ENCODE results near the gene SLC43A1.

SLC43A1 gene

DNA sequence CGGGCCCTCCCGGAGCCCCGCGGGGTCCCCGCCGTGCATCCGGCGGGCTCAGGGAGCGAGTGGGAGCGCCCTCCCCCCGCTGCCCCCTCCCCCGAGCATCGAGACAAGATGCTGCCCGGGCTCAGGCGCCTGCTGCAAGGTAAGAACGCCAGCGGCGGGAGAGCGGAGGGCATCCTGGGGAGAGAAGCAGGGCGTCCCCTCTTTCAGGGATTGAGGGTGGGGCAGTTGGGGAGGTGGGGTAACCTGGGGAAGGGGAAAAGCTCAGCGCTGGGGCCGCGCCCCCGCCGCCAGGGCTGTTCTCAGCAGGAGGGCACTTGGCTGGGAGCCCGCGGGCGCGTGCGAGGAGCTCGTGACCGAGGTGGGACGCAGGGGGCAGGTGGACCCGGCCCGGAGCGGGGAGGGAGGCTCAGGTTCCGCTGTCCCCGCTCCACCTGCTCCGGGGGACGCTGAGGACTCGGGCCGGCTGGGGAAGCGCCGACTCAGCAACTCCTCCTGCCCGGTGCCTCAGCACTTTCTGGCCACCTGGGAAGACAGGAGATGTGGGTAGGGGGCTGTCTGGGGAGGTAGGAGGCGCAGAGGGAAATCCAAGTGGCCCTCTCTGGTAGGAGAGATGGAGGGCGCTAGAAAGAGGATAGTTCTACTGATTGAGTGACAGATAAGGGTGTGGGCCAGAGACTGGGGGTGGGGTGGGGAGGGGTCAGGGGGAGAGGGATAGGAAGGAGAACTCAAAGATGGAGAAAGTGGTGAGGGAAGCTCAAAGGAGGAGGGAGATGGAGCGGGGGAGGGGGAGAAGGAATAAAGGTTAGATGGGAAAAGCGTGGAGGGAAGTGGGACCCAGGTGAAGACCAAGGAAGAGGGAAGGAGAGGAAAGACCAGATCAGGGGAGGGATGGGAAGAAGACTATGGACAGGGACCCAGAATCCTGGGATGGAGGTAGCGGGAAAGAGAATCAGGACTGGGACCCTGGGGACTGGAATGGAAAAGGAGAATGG, 54.4 kb downstream of the SLC43A1 start:
- DNase-seq, result no peak

DNA sequence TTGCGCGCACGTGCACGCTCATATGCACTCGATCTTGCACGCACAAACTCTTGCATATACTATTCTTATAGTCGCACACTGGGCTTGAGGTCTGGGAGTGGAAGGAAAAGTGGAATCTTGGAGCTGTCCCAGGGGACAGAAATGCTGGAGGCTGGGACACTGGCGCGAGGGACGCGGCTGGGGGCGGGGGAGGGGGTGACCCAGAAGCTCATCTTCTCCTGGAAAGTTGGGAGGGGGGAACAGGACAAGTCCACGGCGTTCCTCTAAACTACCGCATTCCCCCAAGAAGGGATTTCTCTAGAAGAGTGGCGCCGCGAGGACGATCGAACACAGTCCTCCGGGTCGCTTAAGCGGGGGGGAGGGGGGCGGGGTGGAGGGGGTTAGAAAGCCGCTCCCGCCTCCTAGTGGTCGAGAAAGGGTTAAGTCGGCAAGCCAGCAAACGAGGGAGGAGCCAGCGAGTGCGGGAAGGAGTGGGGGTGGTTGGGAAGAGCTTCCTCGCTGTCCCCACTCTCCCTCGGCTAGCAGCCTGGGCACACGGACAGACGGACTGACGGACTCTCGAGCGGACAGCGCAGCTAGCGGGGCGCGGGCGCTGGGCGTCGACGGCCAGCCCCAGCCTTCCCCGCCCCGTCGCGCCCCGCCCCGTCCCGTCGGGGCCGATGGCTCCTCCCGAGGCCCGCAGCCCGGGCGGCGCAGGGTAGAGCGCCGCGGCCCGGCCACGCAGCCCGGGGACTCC, 55.3 kb downstream of the SLC43A1 start, which contains the start of gene RTN4RL2:
TSS of gene RTN4RL2 (plus strand) at position 507 of the 736 bp plus-strand sequence. CDS start 338 bp downstream, outside the sequence.
- DNase-seq, result peak; percentile 39 to 53

DNA sequence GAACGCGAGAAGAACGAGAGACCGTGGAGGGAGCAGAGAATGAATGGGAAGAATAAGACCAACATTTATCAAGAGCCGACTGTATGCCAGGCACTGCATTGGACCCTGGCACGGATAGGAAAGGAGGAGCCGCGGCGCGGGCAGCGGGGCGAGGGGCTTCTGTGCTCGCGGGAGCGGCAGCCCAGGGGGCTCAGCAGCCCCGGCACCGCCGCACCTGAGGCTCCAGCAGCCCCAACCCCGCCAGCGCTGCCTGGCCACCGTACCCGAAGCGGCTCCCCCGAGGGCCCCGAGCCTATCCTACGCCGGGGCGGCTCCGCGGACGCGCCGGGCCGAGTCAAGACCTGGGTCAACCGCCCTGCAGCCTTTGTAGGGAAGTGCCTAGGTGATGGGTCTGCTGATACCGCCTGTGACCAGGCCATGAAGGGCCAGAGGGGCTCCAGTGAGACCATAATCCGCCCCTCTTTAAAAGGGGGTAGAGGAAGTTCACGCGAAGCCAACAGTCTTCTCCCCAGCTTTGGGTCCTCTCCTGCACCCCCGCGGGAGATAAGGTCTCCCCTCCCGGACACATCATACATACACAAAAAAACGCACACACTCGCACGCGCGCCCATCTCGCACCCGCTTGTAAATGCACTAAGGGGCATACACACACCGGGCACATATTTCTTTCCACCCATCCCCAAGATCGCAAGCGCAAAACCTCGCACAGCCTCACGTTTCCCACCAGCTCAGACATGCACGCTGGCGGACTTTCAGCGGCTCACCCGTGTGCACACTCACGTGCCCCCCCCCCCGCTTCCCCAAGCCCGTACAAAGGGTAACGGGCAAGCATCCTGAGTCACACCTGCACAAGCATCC, 56.1 kb downstream of the SLC43A1 start:
- DNase-seq, result no peak

DNA sequence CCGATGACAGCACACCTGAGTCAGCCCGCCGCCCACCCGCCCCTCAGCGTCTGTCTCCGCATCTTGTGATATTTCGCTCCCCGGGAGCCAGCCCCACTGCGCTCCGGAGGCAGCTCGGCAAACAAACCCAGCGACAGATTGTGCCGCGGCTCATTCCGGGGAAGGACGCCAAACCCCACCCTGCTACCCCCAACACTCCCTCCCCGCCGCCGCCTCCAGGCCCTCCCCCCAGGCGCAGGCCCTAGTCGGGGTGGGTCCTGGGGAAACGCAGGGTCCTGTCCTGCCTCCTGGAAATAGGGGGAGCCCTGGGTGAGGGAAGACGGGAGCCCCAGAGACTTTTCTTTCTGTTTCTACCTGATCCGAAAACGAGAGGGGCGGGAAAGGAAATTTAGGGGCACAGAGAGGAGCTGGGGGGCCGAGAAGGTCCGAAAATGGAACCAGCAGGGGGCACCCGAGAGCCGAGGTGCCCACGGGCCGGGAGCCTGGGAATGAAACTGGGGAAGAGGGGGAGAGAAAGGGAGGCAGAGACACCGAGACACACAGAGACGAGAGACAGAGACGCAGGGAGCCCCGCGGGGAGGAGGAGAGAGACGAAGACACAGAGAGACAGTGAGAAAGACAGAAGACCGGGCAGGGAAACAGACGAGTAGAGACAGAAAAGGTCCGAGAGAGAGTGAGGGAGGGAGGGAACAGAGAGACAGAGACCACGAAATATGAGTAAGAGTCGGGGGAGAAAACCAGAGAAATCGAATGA, 56.9 kb downstream of the SLC43A1 start:
- peak in 1 of 2 donors; percentile 41 for DNase-seq

DNA sequence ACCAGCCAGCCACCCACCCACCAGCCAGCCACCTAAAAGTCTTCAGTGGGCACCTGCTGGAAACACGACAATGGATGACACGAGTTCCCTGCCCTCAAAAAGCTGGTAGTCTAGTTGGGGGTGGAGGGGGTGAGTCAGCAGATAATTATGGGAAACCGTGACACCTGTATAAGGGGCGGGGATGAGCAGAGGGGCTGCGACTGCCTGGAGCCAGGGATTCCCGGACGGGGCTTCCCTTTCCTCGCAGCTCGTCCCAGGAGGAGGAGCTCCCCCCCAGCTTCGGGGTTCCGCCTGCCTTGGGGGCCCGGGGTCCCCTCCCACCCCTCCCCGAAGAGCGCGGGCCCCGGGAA, 57.5 kb downstream of the SLC43A1 start:
- DNase-seq, result no peak

DNA sequence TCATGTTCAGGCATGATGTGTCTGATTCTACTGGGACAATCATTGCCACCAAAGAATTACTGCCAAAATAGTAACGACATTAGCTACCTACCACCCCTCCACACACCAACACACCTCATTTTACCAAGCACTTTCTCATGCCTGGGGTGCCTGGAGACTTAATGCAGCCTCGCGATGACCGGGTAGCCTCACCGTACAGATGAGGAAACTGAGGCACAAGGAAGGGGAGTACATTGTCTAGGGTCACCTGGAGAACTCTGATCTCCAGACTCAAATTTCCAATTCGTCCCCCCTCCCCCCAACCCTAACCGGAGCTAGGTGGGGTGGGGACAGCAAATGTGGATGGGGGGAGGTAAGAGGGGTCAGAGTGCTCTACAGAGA, 57.9 kb downstream of the SLC43A1 start:
- DNase-seq, result no peak

DNA sequence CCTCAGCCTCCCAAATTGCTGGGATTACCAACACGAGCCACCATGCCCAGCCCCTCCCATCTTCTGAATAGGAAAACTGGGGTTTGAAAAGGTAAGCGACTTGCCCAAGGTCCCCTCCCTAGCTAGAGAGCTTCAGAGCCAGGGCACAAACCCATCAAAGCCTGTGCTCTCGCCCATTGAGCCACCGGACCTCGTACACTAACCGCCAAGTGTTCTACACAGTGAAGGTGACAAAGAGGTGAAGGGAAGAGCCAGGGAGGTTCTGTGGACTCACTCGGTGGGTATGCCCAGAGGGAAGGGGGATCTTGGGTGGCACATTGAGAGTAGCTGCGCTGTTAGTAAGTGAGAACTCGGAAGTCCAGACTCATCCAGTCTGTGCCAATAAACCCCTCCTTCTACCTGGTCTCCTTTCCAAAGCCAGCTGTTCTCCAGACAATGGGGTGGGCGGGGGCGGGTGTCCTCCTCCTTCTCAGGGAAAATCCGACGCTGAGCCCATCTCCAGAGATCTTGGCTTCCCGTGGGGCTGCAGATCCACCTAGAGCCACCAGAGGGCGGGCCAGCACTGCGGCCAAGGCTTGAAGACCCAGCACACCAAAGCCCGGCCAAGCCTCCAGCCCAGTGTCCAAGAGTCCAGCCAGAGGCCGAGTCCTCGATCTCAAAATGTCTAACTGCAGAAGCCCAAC, 58.4 kb downstream of the SLC43A1 start:
- peak; percentile 86 to 87 for DNase-seq

DNA sequence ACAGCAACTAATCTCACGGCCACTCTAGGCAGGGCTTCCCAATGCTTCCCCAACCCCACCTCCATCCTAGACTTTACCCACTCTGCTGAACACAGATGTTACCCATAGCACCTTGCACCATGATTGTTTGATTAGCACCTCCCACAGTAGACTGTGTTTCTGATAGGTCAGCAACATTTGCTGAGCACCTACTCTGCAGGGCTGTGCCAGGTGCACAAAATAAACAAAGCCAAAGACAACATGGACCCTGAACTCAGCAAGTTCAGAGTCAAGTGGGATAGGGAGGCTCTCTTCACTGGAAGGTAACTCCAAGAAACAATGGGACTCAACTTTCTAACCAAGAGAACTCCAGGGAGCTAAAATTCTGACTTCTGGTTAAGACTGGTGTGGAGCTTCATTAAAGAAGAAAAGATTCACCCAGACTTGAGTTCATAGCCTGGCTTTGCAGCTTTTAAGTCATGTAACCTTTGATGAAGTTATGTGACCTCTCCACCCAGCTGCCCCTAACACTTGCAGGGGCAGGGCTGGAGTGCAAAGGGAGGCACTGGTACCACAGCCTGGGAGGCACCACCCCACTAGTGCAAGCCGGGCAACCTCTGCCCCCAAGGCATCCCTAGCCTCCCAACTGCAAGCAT, 61.8 kb downstream of the SLC43A1 start:
- DNase-seq, result no peak

DNA sequence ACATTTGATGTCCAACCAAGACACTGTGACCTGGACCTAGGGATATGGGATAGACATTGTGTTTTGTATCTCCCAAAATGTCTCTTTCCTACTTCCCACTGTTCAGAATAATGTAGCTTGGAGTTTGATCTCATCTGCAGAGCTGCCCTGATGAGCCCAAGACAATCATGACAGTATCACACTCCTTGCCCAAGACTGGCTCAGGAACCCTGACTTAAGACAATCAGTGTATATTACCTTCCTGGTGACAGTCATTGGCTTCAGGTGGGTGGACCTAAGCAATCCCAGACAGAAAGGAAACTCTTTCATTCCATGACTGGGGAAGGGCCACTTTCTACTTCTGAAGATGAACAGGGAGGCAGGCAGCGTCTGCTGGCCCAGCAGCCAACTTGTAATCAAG, 69.4 kb downstream of the SLC43A1 start:
- no peak for DNase-seq

DNA sequence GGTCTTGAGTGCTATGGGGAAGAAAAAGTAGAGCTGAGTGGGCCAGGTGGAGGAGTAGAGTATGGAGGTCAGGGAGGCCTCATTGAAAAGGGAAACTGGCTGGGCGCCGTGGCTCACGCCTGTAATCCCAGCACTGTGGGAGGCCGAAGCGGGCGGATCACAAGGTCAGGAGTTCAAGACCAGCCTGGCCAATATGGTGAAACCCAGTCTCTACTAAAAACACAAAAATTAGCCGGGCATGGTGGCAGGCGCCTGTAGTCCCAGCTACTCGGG, 70.4 kb downstream of the SLC43A1 start:
- DNase-seq, result peak in 1 of 2 donors; percentile 76

DNA sequence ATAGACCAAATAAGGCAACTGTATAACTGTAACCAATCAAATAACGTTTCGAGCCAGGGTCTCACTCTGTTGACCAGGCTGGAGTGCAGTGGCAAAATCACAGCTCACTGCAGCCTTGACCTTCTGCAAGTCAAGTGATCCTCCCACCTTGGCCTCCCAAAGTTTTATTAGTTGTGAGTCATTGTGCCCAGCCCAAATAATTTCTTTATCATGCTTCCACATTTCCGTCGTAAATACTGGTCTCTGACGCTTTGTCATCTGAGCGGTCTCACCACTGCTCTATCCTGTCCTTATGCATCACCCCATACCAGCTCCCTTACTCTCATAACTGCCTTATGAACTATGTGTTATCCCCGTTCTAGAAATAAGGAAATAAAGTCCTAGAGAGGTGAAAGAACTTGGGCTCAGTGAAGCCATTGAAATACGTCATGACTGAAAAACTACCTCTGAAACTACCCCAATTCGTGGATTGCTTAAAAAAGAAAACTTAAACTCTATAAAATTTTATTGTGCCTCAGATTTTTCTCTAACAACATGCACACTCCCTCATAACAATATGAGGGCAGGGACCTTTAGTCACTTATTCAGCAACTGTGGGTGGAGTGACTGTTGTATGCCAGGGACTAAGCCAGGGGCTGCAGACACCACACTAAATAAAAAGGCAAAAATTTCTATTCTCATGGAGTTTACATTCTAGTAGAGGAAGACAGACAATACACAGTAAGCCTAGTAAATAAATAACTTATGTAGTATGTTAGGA, 71.0 kb downstream of the SLC43A1 start:
- DNase-seq, result peak; percentile 86 to 91

DNA sequence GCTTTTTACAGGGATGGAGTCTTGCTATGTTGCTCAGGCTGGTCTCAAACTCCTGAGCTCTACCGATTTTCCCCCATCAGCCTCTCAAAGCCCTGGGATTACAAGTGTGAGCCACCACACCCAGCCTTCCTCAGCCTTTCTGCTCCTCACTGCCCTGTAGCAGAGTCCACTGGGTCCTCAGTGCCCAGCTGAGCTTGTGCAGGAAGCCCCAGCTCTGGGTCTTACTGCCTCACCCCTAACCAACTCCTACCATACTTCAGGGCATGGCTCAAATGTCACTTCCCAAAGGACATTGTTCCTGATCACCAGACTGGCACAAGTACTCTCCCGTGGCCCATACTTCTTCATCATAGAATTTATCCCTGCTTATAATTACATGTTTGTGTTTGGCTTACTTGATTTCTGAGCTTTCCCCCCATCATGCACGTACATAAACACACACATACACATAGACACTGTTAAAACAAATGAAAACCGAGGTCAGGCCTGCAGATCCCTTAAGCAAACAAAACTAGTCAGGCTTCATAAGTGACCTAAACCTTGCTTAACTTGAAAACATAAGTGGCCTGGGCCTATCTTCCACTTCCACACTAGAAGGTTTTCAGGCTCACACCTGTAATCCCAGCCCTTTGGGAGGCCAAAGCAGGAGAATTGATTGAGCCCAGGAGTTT, 74.6 kb downstream of the SLC43A1 start:
- DNase-seq, result no peak

DNA sequence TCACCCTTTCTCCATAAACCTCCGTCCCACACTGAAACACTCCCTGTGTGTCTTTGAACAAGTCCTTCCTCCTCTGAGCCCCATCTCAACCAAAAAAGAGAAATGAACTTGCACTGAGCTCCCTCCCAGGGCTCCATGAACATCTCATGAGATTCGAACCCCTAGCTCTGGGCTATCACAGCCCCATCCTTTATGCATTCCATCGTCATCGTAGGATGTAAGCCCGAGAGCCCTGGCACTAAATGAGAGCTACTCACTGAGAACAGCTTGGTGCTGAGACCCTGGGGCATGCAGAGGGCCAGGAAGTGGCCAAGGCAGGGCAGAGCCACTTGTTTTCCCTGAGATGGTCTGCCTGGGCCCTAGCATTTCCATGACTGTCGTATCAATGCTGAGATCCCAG, 75.7 kb downstream of the SLC43A1 start:
- DNase-seq, result no peak

DNA sequence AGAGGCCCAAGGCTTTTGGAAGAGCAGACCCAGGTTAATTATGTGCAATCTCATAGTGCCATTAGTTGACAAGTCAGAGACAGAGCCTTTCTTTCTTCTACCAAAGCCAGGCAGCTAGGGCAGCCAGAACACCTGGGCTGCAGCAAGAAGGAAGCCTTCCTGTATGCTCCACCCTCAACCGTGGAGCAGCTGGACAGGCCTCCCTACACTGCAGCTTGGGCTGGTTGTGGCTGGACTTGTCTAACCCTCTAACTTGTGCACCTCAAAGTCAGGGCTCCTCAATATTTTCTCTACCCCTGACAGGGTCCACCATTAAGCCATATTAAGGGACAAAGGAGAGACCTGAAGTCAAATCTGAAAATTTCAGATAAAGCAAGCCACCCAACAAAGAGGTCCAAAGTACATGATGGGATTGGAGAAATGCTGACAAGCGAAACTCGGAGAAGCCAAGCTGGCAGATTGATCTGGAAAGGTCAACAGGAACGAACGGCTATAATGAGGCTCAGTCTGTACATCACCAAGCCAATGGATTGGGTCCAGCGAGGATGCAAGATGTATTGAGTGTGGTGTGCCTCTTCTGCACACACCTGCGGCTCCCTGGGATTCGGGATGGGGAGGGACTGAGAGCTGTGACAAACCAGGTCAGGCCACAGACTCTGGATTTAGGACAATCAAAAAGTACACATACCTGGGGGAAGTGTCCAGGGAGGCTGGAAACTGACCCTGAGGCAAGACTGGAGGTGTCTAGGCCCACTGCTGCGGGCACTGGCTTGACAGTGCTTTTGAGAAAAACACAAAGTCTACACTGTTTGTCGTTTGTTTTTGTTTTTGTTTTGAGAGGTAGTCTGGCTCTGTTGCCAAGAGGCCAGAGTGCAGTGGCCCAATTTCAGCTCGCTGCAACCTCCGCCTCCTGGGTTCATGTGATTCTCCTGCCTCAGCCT, 76.9 kb downstream of the SLC43A1 start:
- DNase-seq, result no peak

DNA sequence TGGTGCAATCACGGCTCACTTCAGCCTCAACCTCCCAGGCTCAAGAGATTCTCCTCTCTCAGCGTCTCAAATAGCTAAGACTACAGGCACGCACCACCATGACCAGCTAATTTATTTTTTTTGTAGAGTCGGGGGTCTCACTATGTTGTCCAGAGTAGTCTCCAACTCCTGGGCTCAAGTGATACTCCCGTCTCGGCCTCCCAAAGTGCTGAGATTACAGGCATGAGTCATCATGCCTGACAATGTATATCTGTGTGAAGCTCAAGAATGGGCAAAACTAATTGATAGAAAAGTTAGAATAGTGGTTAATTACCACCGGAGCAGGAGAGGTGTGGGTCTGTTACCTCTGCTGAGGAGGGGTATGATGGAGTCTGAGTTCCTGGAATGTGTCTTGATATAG, 79.5 kb downstream of the SLC43A1 start:
- no peak for DNase-seq

DNA sequence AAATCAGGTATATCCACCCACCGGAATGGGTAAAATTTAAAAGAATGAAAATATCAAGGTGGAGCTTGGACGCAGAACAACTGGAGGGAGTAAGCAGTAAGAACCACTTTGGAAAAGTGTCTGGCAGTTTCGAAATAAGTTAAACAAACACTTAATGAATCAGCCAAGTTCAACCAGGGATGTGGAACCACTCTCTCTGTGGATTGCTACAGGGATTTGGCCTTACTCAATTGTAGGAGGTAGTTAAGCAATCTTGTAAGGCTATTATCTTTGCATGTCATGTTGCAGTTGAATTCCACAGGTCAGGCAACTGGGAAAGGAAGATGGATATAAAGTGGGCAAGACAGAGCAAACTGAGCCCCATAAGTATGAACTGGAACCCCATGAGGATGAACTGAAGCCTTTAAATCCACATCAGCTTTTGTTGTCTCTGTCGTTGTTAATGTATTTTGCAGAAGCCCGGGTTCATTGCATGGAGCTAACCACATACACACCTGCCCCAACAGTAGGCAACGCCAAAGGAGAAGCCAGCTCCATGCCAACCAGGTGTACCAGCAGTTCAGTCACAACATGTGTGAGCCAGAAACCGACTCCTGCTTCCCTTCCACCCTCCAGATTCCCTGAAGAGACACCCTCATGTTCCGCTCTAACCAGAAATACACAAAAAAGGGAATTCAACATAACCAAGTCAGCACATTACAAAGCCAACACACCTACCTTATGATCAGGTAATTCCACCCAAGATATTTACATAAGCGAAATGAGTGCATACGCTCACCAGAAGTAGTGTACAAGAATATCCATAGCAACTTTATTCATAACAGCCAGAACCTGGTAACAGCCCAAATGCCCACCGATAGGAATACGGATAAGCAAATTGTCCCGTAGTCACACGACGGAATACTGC, 80.6 kb downstream of the SLC43A1 start:
- peak; percentile 89 to 94 for DNase-seq

All from inflammatory macrophage (primary cell).